ENCODE results near the gene THEMIS.
"Not testable (repeated sequence)": the region's sequence is repeated elsewhere in the genome, so short reads cannot be mapped to it uniquely, and the experiment has no call there.

Gene THEMIS

GRCh38 chr6:127690588-127690987, 210.3 kb downstream of the THEMIS start:
- no peaks in the 10 kb centered on the region for H3K27me3 ChIP-seq (ENCODE audit: insufficient read depth, low read depth, severe bottlenecking)
- H3K9me3 ChIP-seq (ENCODE audit: severe bottlenecking) = no peaks in the 10 kb centered on the region
- no peak for TF ChIP-seq CTCF (IDR thresholded peaks at IDR 0.05; ENCODE audit: low read depth, low read length)
- no peak for DNase-seq
- H3K4me3 ChIP-seq (ENCODE audit: low read depth, low read length) = no peak overlapping the region
- no peaks in the 10 kb centered on the region for H3K36me3 ChIP-seq
- H3K27ac ChIP-seq = no peak overlapping the region

- Histone ChIP-seq H3K36me3 (no peaks in the 10 kb centered on the region), H3K4me3 (ENCODE audit: low read depth, low read length) (no peak overlapping the region), H3K27ac (no peak overlapping the region), H3K9me3 (ENCODE audit: severe bottlenecking) (no peaks in the 10 kb centered on the region), H3K27me3 (ENCODE audit: insufficient read depth, low read depth, severe bottlenecking) (no peaks in the 10 kb centered on the region)
- TF ChIP-seq CTCF (IDR thresholded peaks at IDR 0.05; ENCODE audit: low read depth, low read length) = peak; percentile 69
- no peak for DNase-seq
Measured at GRCh38 chr6:127690092-127690491, 210.8 kb downstream of the THEMIS start.

GRCh38 chr6:127687490-127687889, 213.4 kb downstream of the THEMIS start:
- not testable (repeated sequence) for H3K27me3 ChIP-seq (ENCODE audit: insufficient read depth, low read depth, severe bottlenecking); H3K9me3 ChIP-seq (ENCODE audit: severe bottlenecking); H3K27ac ChIP-seq; DNase-seq; H3K4me3 ChIP-seq (ENCODE audit: low read depth, low read length); H3K36me3 ChIP-seq

GRCh38 chr6:127686084-127686483, 214.8 kb downstream of the THEMIS start:
- Histone ChIP-seq H3K9me3 (ENCODE audit: severe bottlenecking) (no peaks in the 10 kb centered on the region), H3K27ac (no peak overlapping the region), H3K36me3 (no peaks in the 10 kb centered on the region), H3K27me3 (ENCODE audit: insufficient read depth, low read depth, severe bottlenecking) (no peaks in the 10 kb centered on the region), H3K4me3 (ENCODE audit: low read depth, low read length) (no peak overlapping the region)
- DNase-seq = no peak
- no peak for TF ChIP-seq CTCF (IDR thresholded peaks at IDR 0.05; ENCODE audit: low read depth, low read length)

- no peaks in the 10 kb centered on the region for H3K36me3 ChIP-seq
- H3K27ac ChIP-seq = no peak overlapping the region
- TF ChIP-seq CTCF (IDR thresholded peaks at IDR 0.05; ENCODE audit: low read depth, low read length) = no peak
- no peak overlapping the region for H3K4me3 ChIP-seq (ENCODE audit: low read depth, low read length)
- no peaks in the 10 kb centered on the region for H3K9me3 ChIP-seq (ENCODE audit: severe bottlenecking)
- no peaks in the 10 kb centered on the region for H3K27me3 ChIP-seq (ENCODE audit: insufficient read depth, low read depth, severe bottlenecking)
- no peak for DNase-seq
Measured at GRCh38 chr6:127684501-127684900, 216.4 kb downstream of the THEMIS start.

All from WERI-Rb-1 (cell line).